Heart left ventricle (tissue), 13 donors: Measurements from ENCODE around the gene OAS1.

Experiments
- POLR2A ChIP-seq, 2 donors: fragments of 450-650 bp; IDR thresholded peaks; one replicate each; pipeline ENCODE4 v1.6.1; 2017; ENCODE audit warnings: antibody characterized with exemption in 2 of 2, mild to moderate bottlenecking in 2 of 2, moderate library complexity in 2 of 2
- TF ChIP-seq, protein P1 (sequence below), 12 donors: fragments of 200-600 bp; sonication (generic) in 4 of 12; IDR thresholded peaks; one replicate each; pipeline versions ENCODE4 v1.5.0 to v1.8.0; 2018 to 2022; ENCODE audit warnings: antibody characterized with exemption in 12 of 12, mild to moderate bottlenecking in 5 of 12
- donor health status: ischemic (EF 13 %, LVEDD 7.1; RV severe dilation, severe dysfunction).
- donor health status: DM: no; HTN: yes; CAD: no.
- donor health status: DM: no; HTN: no; CAD: no.
- donor health status: ischemic (EF 25% LVEDD 6.9; RV normal size, moderate dysfunction).
- donor health status: ischemic (EF 25% LVEDD 5.7; RV mildly dilated, moderate dysfunction).
- donor health status: ischemic (EF 35%, LVEDD 5.7; RV mildly dilated, moderate dysfunction).
- donor health status: nonischemic (EF 11% LVEDD 7.7; RV severe dilation, severe dysfunction).
- donor health status: DM: yes; HTN: yes; CAD: no.
- donor health status: PGD.
- donor health status: ischemic (EF 29% LVEDD 5.4; RV normal size, mild dysfunction).
- donor health status: nonischemic (EF 23%, LVEDD 6.1; RV moderate dilation, normal function).

DNA sequence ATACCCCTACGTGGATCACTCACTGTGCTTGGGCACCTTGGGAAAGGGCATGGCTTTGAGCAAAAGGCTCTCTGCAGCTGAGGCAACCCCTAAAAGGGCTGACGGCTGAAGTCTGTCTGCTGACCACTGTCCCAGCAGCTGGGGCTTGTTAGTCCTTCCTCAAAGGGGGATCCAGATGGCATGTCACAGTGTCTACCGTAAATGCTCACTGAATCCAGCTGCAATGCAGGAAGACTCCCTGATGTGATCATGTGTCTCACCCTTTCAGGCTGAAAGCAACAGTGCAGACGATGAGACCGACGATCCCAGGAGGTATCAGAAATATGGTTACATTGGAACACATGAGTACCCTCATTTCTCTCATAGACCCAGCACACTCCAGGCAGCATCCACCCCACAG lies 12.4 kb downstream of the OAS1 start:
- TF ChIP-seq, protein P1, sequence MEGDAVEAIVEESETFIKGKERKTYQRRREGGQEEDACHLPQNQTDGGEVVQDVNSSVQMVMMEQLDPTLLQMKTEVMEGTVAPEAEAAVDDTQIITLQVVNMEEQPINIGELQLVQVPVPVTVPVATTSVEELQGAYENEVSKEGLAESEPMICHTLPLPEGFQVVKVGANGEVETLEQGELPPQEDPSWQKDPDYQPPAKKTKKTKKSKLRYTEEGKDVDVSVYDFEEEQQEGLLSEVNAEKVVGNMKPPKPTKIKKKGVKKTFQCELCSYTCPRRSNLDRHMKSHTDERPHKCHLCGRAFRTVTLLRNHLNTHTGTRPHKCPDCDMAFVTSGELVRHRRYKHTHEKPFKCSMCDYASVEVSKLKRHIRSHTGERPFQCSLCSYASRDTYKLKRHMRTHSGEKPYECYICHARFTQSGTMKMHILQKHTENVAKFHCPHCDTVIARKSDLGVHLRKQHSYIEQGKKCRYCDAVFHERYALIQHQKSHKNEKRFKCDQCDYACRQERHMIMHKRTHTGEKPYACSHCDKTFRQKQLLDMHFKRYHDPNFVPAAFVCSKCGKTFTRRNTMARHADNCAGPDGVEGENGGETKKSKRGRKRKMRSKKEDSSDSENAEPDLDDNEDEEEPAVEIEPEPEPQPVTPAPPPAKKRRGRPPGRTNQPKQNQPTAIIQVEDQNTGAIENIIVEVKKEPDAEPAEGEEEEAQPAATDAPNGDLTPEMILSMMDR (IDR thresholded peaks at IDR 0.05): no peak
- no peak for TF ChIP-seq POLR2A (IDR thresholded peaks at IDR 0.05)
